Neural cell (in vitro differentiated cells): ENCODE data around the gene TDG. TPM values are rescaled to one million over a fixed set of nuclear protein-coding genes. Genes with fewer than 3 reads are reported as not detected.

Source experiments
- H2AFZ ChIP-seq: fragments of 200-600, 300-800 bp; sonication (generic), shearing (Covaris generic); 2 replicates; pipeline ENCODE4 v1.6.0; 2014; ENCODE audit warnings: low read depth, mild to moderate bottlenecking, antibody characterized with exemption, low read length, moderate library complexity
- H3F3A ChIP-seq: fragments of 200-600 bp; shearing (Covaris generic); 2 replicates; pipeline ENCODE4 v1.6.1; 2016; ENCODE audit warnings: mild to moderate bottlenecking, moderate library complexity, mixed read lengths, antibody characterized with exemption, low read length; ENCODE audit not compliant: insufficient read depth, poor library complexity, severe bottlenecking
- H3K27ac ChIP-seq: fragments of 200-600, 300-800 bp; sonication (generic), shearing (Covaris generic); 2 replicates; pipeline ENCODE4 v1.5.1; 2014; ENCODE audit warnings: mild to moderate bottlenecking, low read length, moderate library complexity
- H3K27me3 ChIP-seq: fragments of 300-800, 200-600 bp; sonication (generic), shearing (Covaris generic); 2 replicates; pipeline ENCODE4 v1.6.0; 2014; ENCODE audit warnings: mild to moderate bottlenecking, low read depth, low read length, moderate library complexity; ENCODE audit not compliant: insufficient read depth
- H3K36me3 ChIP-seq: fragments of 300-800, 200-600 bp; sonication (generic), shearing (Covaris generic); 2 replicates; pipeline ENCODE4 v1.5.1; 2014; ENCODE audit warnings: mild to moderate bottlenecking, antibody characterized with exemption, low read length, moderate library complexity; ENCODE audit not compliant: insufficient read depth
- H3K4me2 ChIP-seq: fragments of 300-800, 200-600 bp; sonication (generic), shearing (Covaris generic); 2 replicates; pipeline ENCODE4 v1.6.0; 2014; ENCODE audit warnings: mild to moderate bottlenecking, low read length
- H3K4me3 ChIP-seq: fragments of 300-800, 200-600 bp; sonication (generic), shearing (Covaris generic); 2 replicates; pipeline ENCODE4 v1.5.1; 2014; ENCODE audit warnings: mild to moderate bottlenecking, low read length, moderate library complexity
- H3K79me2 ChIP-seq: fragments of 200-600 bp; shearing (Covaris generic); replicated peaks from 2 replicates; pipeline ENCODE4 v1.6.0; 2014; ENCODE audit warnings: mild to moderate bottlenecking, low read length, moderate library complexity; ENCODE audit not compliant: insufficient read depth
- H3K9ac ChIP-seq: fragments of 300-800, 200-600 bp; sonication (generic), shearing (Covaris generic); 2 replicates; pipeline ENCODE4 v1.6.1; 2016; ENCODE audit warnings: mild to moderate bottlenecking, low read length, mixed read lengths
- H3K9me2 ChIP-seq: fragments of 200-600 bp; shearing (Covaris generic); 2 replicates; pipeline ENCODE4 v1.6.1; 2016; ENCODE audit warnings: mild to moderate bottlenecking, low read length, mixed read lengths; ENCODE audit not compliant: insufficient read depth
- H3K9me3 ChIP-seq: fragments of 200-600, 300-800 bp; sonication (generic), shearing (Covaris generic); 2 replicates; pipeline ENCODE4 v1.6.1; 2016; ENCODE audit warnings: mild to moderate bottlenecking, mixed run types, low read length, moderate library complexity, mixed read lengths
- H4K20me1 ChIP-seq: fragments of 200-600 bp; shearing (Covaris generic); 2 replicates; pipeline ENCODE4 v1.6.1; 2016; ENCODE audit warnings: mild to moderate bottlenecking, mixed run types; ENCODE audit not compliant: insufficient read depth
- EP300 ChIP-seq: fragments of 450-650 bp; conservative IDR thresholded peaks from 2 replicates; pipeline ENCODE4 v1.6.1; 2014; ENCODE audit warnings: antibody characterized with exemption, mild to moderate bottlenecking, moderate library complexity; ENCODE audit not compliant: poor library complexity, severe bottlenecking
- EZH2 ChIP-seq: fragments of 200-600, 300-800 bp; shearing (Covaris generic), sonication (generic); IDR thresholded peaks from 2 replicates; pipeline ENCODE4 v1.6.1; 2014; ENCODE audit warnings: antibody characterized with exemption, low read length, borderline replicate concordance, mild to moderate bottlenecking; ENCODE audit not compliant: insufficient read depth, poor library complexity, severe bottlenecking
- MXI1 ChIP-seq: fragments of 450-650 bp; conservative IDR thresholded peaks from 2 replicates; pipeline ENCODE4 v1.6.1; 2014; ENCODE audit warnings: antibody characterized with exemption, mild to moderate bottlenecking; ENCODE audit not compliant: poor library complexity, severe bottlenecking
- POLR2AphosphoS5 ChIP-seq: IDR thresholded peaks from 2 replicates; pipeline ENCODE4 v1.6.1; 2012
- RAD21 ChIP-seq: fragments of 450-650 bp; conservative IDR thresholded peaks from 2 replicates; pipeline ENCODE4 v1.6.1; 2014; ENCODE audit warnings: antibody characterized with exemption, mild to moderate bottlenecking, moderate library complexity
- SMC3 ChIP-seq: fragments of 450-650 bp; conservative IDR thresholded peaks from 2 replicates; pipeline ENCODE4 v1.6.1; 2014; ENCODE audit warnings: antibody characterized with exemption, mild to moderate bottlenecking, moderate library complexity; ENCODE audit not compliant: poor library complexity
- TAF1 ChIP-seq: IDR thresholded peaks from 2 replicates; pipeline ENCODE4 v1.6.1; 2012; ENCODE audit warnings: low read depth
- polyA plus RNA-seq: library from polyadenylated mRNA; depleted of rRNA; stranded (reverse); fragments of >200 nt; gene quantifications from 2 replicates; pipeline ENCODE4 v1.2.3, GENCODE V29; 2014
- TF ChIP-seq, protein P1 (sequence below): IDR thresholded peaks from 2 replicates; pipeline ENCODE4 v1.6.1; 2012; ENCODE audit warnings: borderline replicate concordance
- TF ChIP-seq, protein P2 (sequence below): fragments of 450-650 bp; IDR thresholded peaks from 2 replicates; pipeline ENCODE4 v1.5.1; 2014; ENCODE audit warnings: antibody characterized with exemption, mild to moderate bottlenecking, moderate library complexity; ENCODE audit not compliant: poor library complexity, severe bottlenecking

Gene TDG
- polyA plus RNA-seq, 1 donor from 2014 or later: 128 TPM

DNA sequence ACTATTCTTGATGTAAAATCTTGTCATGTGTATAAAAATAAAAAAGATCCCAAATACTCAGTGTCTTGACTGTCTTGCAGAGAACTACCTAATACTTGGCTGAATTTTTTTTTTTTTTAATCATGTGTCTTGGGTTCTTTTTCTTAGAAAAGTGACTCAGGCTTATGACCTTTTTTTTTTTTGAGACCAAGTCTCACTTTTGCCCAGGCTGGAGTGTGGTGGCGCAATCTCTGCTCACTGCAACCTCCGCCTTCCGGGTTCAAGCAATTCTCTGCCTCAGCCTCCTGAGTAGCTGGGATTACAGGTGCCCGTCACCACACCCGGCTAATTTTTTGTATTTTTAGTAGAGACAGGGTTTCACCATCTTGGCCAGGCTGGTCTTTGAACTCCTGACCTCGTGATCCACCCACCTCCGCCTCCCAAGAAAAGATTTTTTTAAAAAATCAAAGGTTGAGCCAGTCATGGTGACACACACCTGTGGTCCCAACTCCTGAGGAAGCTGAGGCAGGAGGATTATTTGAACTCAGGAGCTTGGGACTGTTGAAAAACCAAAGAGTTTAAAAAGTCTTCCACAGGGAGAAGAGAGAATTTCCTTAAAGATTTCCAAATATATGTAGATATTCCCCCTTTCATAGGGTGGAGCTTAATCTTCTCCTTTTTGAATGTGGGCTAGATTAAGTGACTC, 17.7 kb upstream of the TDG start:
- Histone ChIP-seq H3K9me2 (no peaks in the 10 kb centered on the region), H4K20me1 (no peaks in the 10 kb centered on the region), H2AFZ (no peak overlapping the region), H3K4me3 (no peak overlapping the region), H3K9me3 (no peaks in the 10 kb centered on the region), H3K79me2 (no peaks in the 10 kb centered on the region), H3K9ac (no peak overlapping the region), H3F3A (no peaks in the 10 kb centered on the region), H3K36me3 (peaks cover 17% of the 10 kb centered on the region), H3K27ac (no peak overlapping the region), H3K4me2 (no peak overlapping the region), H3K27me3 (no peaks in the 10 kb centered on the region)
- TF ChIP-seq POLR2AphosphoS5: no peak
- TF ChIP-seq, protein P1, sequence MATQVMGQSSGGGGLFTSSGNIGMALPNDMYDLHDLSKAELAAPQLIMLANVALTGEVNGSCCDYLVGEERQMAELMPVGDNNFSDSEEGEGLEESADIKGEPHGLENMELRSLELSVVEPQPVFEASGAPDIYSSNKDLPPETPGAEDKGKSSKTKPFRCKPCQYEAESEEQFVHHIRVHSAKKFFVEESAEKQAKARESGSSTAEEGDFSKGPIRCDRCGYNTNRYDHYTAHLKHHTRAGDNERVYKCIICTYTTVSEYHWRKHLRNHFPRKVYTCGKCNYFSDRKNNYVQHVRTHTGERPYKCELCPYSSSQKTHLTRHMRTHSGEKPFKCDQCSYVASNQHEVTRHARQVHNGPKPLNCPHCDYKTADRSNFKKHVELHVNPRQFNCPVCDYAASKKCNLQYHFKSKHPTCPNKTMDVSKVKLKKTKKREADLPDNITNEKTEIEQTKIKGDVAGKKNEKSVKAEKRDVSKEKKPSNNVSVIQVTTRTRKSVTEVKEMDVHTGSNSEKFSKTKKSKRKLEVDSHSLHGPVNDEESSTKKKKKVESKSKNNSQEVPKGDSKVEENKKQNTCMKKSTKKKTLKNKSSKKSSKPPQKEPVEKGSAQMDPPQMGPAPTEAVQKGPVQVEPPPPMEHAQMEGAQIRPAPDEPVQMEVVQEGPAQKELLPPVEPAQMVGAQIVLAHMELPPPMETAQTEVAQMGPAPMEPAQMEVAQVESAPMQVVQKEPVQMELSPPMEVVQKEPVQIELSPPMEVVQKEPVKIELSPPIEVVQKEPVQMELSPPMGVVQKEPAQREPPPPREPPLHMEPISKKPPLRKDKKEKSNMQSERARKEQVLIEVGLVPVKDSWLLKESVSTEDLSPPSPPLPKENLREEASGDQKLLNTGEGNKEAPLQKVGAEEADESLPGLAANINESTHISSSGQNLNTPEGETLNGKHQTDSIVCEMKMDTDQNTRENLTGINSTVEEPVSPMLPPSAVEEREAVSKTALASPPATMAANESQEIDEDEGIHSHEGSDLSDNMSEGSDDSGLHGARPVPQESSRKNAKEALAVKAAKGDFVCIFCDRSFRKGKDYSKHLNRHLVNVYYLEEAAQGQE: no peak
- TF ChIP-seq, protein P2, sequence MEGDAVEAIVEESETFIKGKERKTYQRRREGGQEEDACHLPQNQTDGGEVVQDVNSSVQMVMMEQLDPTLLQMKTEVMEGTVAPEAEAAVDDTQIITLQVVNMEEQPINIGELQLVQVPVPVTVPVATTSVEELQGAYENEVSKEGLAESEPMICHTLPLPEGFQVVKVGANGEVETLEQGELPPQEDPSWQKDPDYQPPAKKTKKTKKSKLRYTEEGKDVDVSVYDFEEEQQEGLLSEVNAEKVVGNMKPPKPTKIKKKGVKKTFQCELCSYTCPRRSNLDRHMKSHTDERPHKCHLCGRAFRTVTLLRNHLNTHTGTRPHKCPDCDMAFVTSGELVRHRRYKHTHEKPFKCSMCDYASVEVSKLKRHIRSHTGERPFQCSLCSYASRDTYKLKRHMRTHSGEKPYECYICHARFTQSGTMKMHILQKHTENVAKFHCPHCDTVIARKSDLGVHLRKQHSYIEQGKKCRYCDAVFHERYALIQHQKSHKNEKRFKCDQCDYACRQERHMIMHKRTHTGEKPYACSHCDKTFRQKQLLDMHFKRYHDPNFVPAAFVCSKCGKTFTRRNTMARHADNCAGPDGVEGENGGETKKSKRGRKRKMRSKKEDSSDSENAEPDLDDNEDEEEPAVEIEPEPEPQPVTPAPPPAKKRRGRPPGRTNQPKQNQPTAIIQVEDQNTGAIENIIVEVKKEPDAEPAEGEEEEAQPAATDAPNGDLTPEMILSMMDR: no peak

- no peaks in the 10 kb centered on the region for H3K9me3 ChIP-seq
- no peaks in the 10 kb centered on the region for H3K79me2 ChIP-seq
- H2AFZ ChIP-seq: no peak overlapping the region
- no peaks in the 10 kb centered on the region for H3K9me2 ChIP-seq
- H3K4me2 ChIP-seq: no peak overlapping the region
- TF ChIP-seq EZH2 (no peak), TAF1 (no peak)
- no peaks in the 10 kb centered on the region for H3F3A ChIP-seq
- H3K36me3 ChIP-seq: peaks cover 17% of the 10 kb centered on the region
- no peak overlapping the region for H3K4me3 ChIP-seq
- no peak overlapping the region for H3K27ac ChIP-seq
- no peaks in the 10 kb centered on the region for H4K20me1 ChIP-seq
- H3K9ac ChIP-seq: no peak overlapping the region
- no peaks in the 10 kb centered on the region for H3K27me3 ChIP-seq
These were observed 16.8 kb upstream of the TDG start for GRCh38 chr12:103948746-103949406.

- H3K4me3 ChIP-seq: no peak overlapping the region
- H3K27ac ChIP-seq: no peak overlapping the region
- H3F3A ChIP-seq: peaks cover 3% of the 10 kb centered on the region
- no peaks in the 10 kb centered on the region for H4K20me1 ChIP-seq
- H3K4me2 ChIP-seq: no peak overlapping the region
- no peak overlapping the region for H2AFZ ChIP-seq
- TF ChIP-seq MXI1 (no peak), SMC3 (no peak), TAF1 (no peak), EZH2 (no peak), EP300 (no peak), POLR2AphosphoS5 (no peak), RAD21 (no peak)
- TF ChIP-seq, protein P2: no peak
- TF ChIP-seq, protein P1: no peak
- no peaks in the 10 kb centered on the region for H3K9me2 ChIP-seq
- H3K9me3 ChIP-seq: no peaks in the 10 kb centered on the region
- no peaks in the 10 kb centered on the region for H3K27me3 ChIP-seq
- peaks cover 21% of the 10 kb centered on the region for H3K79me2 ChIP-seq
- H3K9ac ChIP-seq: no peak overlapping the region
- peaks cover 2% of the 10 kb centered on the region for H3K36me3 ChIP-seq
These were observed 13.2 kb upstream of the TDG start for GRCh38 chr12:103952497-103952896.
